RWPE2 (cell line): ENCODE data around the gene EIF6.
"Not testable (repeated sequence)": the region's sequence is repeated elsewhere in the genome, so short reads cannot be mapped to it uniquely, and the experiment has no call there.

ENCODE experiments used
- ATAC-seq: fragments of 200-7000 bp; cut with Tn5 transposase; 3 replicates; pipeline ENCODE4 v1.9.1; 2021; ENCODE audit warnings: low read depth
- DNase-seq: peaks from one replicate; pipeline ENCODE4 v3.0.0-alpha.2; 2020; ENCODE audit warnings: low spot score
- H3K27ac ChIP-seq: fragments of 450-650 bp; 2 replicates; pipeline ENCODE4 v1.5.1; 2017; ENCODE audit warnings: mild to moderate bottlenecking; ENCODE audit not compliant: poor library complexity, severe bottlenecking
- H3K27me3 ChIP-seq: fragments of 250-450 bp; sonication (Bioruptor Pico); 2 replicates; pipeline ENCODE4 v1.5.1; 2021; ENCODE audit warnings: mild to moderate bottlenecking, moderate library complexity; ENCODE audit not compliant: insufficient read depth, poor library complexity, severe bottlenecking
- H3K36me3 ChIP-seq: fragments of 250-450 bp; sonication (Bioruptor Pico); 2 replicates; pipeline ENCODE4 v1.5.1; 2020; ENCODE audit warnings: low read depth, mild to moderate bottlenecking, moderate library complexity
- H3K4me1 ChIP-seq: fragments of 250-450 bp; sonication (Bioruptor Pico); 2 replicates; pipeline ENCODE4 v1.5.1; 2021; ENCODE audit warnings: mild to moderate bottlenecking, moderate library complexity; ENCODE audit not compliant: insufficient read depth, poor library complexity, severe bottlenecking
- H3K4me3 ChIP-seq: fragments of 250-450 bp; sonication (Bioruptor Pico); 2 replicates; pipeline ENCODE4 v1.5.1; 2021; ENCODE audit warnings: mild to moderate bottlenecking, moderate library complexity; ENCODE audit not compliant: severe bottlenecking
- H3K9me3 ChIP-seq: fragments of 250-450 bp; sonication (Bioruptor Pico); 2 replicates; pipeline ENCODE4 v1.5.1; 2021; ENCODE audit warnings: mild to moderate bottlenecking, moderate library complexity; ENCODE audit not compliant: severe bottlenecking
- CTCF ChIP-seq: fragments of 450-650 bp; IDR thresholded peaks from one replicate; pipeline ENCODE4 v1.5.1; 2017; ENCODE audit warnings: mild to moderate bottlenecking, moderate library complexity; ENCODE audit not compliant: poor library complexity, severe bottlenecking

Gene EIF6

GRCh38 chr20:35319192-35319870 is 34.8 kb upstream of the EIF6 start:
- DNase-seq (no peak), ATAC-seq (no peak)

GRCh38 chr20:35318502-35319157 is 34.1 kb upstream of the EIF6 start:
- H3K27me3 ChIP-seq = no peaks in the 10 kb centered on the region
- peaks cover 12% of the 10 kb centered on the region for H3K36me3 ChIP-seq
- H3K9me3 ChIP-seq = no peaks in the 10 kb centered on the region
- DNase-seq = peak; percentile 98
- peak; percentile 87 for ATAC-seq
- H3K4me1 ChIP-seq = peaks cover 52% of the 10 kb centered on the region
- no peak overlapping the region for H3K4me3 ChIP-seq
- peak overlapping the region; percentile 99 for H3K27ac ChIP-seq
- no peak for TF ChIP-seq CTCF

More at GRCh38 chr20:35319192-35319870, 34.8 kb upstream of the EIF6 start:
- H3K4me1 ChIP-seq = peaks cover 50% of the 10 kb centered on the region
- no peak for TF ChIP-seq CTCF
- H3K27me3 ChIP-seq = no peaks in the 10 kb centered on the region
- H3K4me3 ChIP-seq = no peak overlapping the region
- H3K27ac ChIP-seq = peak overlapping the region; percentile 99
- peaks cover 12% of the 10 kb centered on the region for H3K36me3 ChIP-seq
- no peaks in the 10 kb centered on the region for H3K9me3 ChIP-seq

- peaks cover 61% of the 10 kb centered on the region for H3K4me1 ChIP-seq
- H3K27me3 ChIP-seq = no peaks in the 10 kb centered on the region
- no peaks in the 10 kb centered on the region for H3K9me3 ChIP-seq
- no peak for DNase-seq
- no peak overlapping the region for H3K4me3 ChIP-seq
- H3K27ac ChIP-seq = peak overlapping the region; percentile 99
- H3K36me3 ChIP-seq = peaks cover 19% of the 10 kb centered on the region
- no peak for TF ChIP-seq CTCF
- ATAC-seq = no peak
Measured at GRCh38 chr20:35317416-35318210, 33.0 kb upstream of the EIF6 start.

- Histone ChIP-seq H3K27me3 (no peaks in the 10 kb centered on the region), H3K36me3 (peaks cover 23% of the 10 kb centered on the region), H3K4me3 (no peak overlapping the region), H3K9me3 (no peaks in the 10 kb centered on the region), H3K4me1 (peaks cover 74% of the 10 kb centered on the region), H3K27ac (peak overlapping the region; percentile 99)
- DNase-seq = no peak
- TF ChIP-seq CTCF = no peak
- ATAC-seq = no peak
Measured at GRCh38 chr20:35316086-35316485, 31.5 kb upstream of the EIF6 start.

GRCh38 chr20:35315632-35316020 is 31.1 kb upstream of the EIF6 start:
- peaks cover 22% of the 10 kb centered on the region for H3K36me3 ChIP-seq

More at GRCh38 chr20:35315632-35316020, 31.1 kb upstream of the EIF6 start:
- Histone ChIP-seq H3K27ac (peak overlapping the region; percentile 99), H3K4me1 (peaks cover 72% of the 10 kb centered on the region)
- DNase-seq, H3K27me3 ChIP-seq, H3K9me3 ChIP-seq, H3K4me3 ChIP-seq, ATAC-seq: not testable (repeated sequence)
